HG02973 (cell line): ENCODE results near the gene CFAP57.

Experiments
- ATAC-seq: cut with Tn5 transposase; IDR thresholded peaks from one replicate; pipeline ENCODE4 v1.9.1; 2021; ENCODE audit warnings: moderate library complexity; ENCODE audit not compliant: unreplicated experiment

CFAP57 gene

GRCh38 chr1:43293896-43294760 is 122.0 kb downstream of the CFAP57 start:
- no peak for ATAC-seq

GRCh38 chr1:43294761-43295160 is 122.6 kb downstream of the CFAP57 start:
- ATAC-seq, result no peak

- no peak for ATAC-seq
These were observed 124.1 kb downstream of the CFAP57 start for GRCh38 chr1:43296207-43296606.

GRCh38 chr1:43298055-43298454 is 125.9 kb downstream of the CFAP57 start:
- ATAC-seq, result no peak

GRCh38 chr1:43299101-43299500 is 127.0 kb downstream of the CFAP57 start:
- no peak for ATAC-seq

- no peak for ATAC-seq
These were observed 128.4 kb downstream of the CFAP57 start, which contains the start of gene TIE1 for GRCh38 chr1:43300378-43301094. TIE1 (plus strand) TSS chr1:43300982; CDS start chr1:43301072, 90 bp downstream.

GRCh38 chr1:43302201-43302600 is 130.1 kb downstream of the CFAP57 start:
- ATAC-seq, result no peak

GRCh38 chr1:43302721-43303470 is 130.8 kb downstream of the CFAP57 start:
- no peak for ATAC-seq

GRCh38 chr1:43303471-43304313 is 131.6 kb downstream of the CFAP57 start:
- no peak for ATAC-seq
